ENCODE results near the gene KAZN. TPM values are rescaled to one million over a fixed set of nuclear protein-coding genes. Genes with fewer than 3 reads are reported as not detected.

The KAZN gene
- total and polyA plus RNA-seq, 8 donors = 11.1 to 37.5 (median 30.2) TPM

GRCh38 chr1:14865106-14865505 lies 266.6 kb downstream of the KAZN start:
- DNase-seq = no peak
- H3K27ac ChIP-seq = no peak overlapping the region
- no peaks in the 10 kb centered on the region for H3K27me3 ChIP-seq
- no peak overlapping the region for H3K4me3 ChIP-seq
- no peaks in the 10 kb centered on the region for H3K9me3 ChIP-seq
- intact Hi-C loops (cut with DNase I) = no loop called here
- TF ChIP-seq CTCF (IDR thresholded peaks at IDR 0.05) = no peak
- ATAC-seq = no peak
- no peaks in the 10 kb centered on the region for H3K4me1 ChIP-seq
- no peaks in the 10 kb centered on the region for H3K36me3 ChIP-seq

GRCh38 chr1:14866911-14867612 lies 268.6 kb downstream of the KAZN start:
- Histone ChIP-seq H3K4me3 (no peak overlapping the region), H3K36me3 (no peaks in the 10 kb centered on the region), H3K4me1 (no peaks in the 10 kb centered on the region), H3K27me3 (no peaks in the 10 kb centered on the region), H3K9me3 (no peaks in the 10 kb centered on the region), H3K27ac (no peak overlapping the region)
- DNase-seq (no peak), ATAC-seq (no peak)
- intact Hi-C loops (cut with DNase I) = no loop called here
- TF ChIP-seq CTCF (IDR thresholded peaks at IDR 0.05) = no peak

GRCh38 chr1:14869187-14869586 lies 270.7 kb downstream of the KAZN start:
- DNase-seq (no peak), ATAC-seq (no peak)
- Histone ChIP-seq H3K4me1 (no peaks in the 10 kb centered on the region), H3K27ac (no peak overlapping the region), H3K4me3 (no peak overlapping the region), H3K27me3 (no peaks in the 10 kb centered on the region), H3K36me3 (no peaks in the 10 kb centered on the region), H3K9me3 (no peaks in the 10 kb centered on the region)
- TF ChIP-seq CTCF (IDR thresholded peaks at IDR 0.05) = no peak
- intact Hi-C loops (cut with DNase I) = no loop called here

GRCh38 chr1:14871218-14871970 lies 272.9 kb downstream of the KAZN start:
- Histone ChIP-seq H3K4me1 (no peaks in the 10 kb centered on the region), H3K9me3 (no peaks in the 10 kb centered on the region), H3K27ac (no peak overlapping the region), H3K36me3 (no peaks in the 10 kb centered on the region), H3K27me3 (peaks cover 0 to 16% of the 10 kb centered on the region in 2 donors), H3K4me3 (no peak overlapping the region)
- ATAC-seq = no peak
- DNase-seq = no peak
- no peak for TF ChIP-seq CTCF (IDR thresholded peaks at IDR 0.05)
- intact Hi-C loops (cut with DNase I) = no loop called here

GRCh38 chr1:14872762-14873161 lies 274.3 kb downstream of the KAZN start:
- ATAC-seq = no peak
- peaks cover 0 to 18% of the 10 kb centered on the region in 2 donors for H3K27me3 ChIP-seq
- intact Hi-C loops (cut with DNase I) = no loop called here
- no peak overlapping the region for H3K4me3 ChIP-seq
- no peaks in the 10 kb centered on the region for H3K4me1 ChIP-seq
- no peak for TF ChIP-seq CTCF (IDR thresholded peaks at IDR 0.05)
- no peak overlapping the region for H3K27ac ChIP-seq
- no peak for DNase-seq
- no peaks in the 10 kb centered on the region for H3K36me3 ChIP-seq
- no peaks in the 10 kb centered on the region for H3K9me3 ChIP-seq

Measured in left lung (tissue), 10 donors.